ENCODE data around the gene LRRIQ3.

GRCh38 chr1:73978964-73979363, 219.0 kb downstream of the LRRIQ3 start:
- TF ChIP-seq, protein P1, sequence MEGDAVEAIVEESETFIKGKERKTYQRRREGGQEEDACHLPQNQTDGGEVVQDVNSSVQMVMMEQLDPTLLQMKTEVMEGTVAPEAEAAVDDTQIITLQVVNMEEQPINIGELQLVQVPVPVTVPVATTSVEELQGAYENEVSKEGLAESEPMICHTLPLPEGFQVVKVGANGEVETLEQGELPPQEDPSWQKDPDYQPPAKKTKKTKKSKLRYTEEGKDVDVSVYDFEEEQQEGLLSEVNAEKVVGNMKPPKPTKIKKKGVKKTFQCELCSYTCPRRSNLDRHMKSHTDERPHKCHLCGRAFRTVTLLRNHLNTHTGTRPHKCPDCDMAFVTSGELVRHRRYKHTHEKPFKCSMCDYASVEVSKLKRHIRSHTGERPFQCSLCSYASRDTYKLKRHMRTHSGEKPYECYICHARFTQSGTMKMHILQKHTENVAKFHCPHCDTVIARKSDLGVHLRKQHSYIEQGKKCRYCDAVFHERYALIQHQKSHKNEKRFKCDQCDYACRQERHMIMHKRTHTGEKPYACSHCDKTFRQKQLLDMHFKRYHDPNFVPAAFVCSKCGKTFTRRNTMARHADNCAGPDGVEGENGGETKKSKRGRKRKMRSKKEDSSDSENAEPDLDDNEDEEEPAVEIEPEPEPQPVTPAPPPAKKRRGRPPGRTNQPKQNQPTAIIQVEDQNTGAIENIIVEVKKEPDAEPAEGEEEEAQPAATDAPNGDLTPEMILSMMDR (IDR thresholded peaks at IDR 0.05): no peak
- no peak for TF ChIP-seq POLR2A (IDR thresholded peaks at IDR 0.05)
